ENCODE data around the gene CYREN.
"Not testable (repeated sequence)": the region's sequence is repeated elsewhere in the genome, so short reads cannot be mapped to it uniquely, and the experiment has no call there.

CYREN gene

DNA sequence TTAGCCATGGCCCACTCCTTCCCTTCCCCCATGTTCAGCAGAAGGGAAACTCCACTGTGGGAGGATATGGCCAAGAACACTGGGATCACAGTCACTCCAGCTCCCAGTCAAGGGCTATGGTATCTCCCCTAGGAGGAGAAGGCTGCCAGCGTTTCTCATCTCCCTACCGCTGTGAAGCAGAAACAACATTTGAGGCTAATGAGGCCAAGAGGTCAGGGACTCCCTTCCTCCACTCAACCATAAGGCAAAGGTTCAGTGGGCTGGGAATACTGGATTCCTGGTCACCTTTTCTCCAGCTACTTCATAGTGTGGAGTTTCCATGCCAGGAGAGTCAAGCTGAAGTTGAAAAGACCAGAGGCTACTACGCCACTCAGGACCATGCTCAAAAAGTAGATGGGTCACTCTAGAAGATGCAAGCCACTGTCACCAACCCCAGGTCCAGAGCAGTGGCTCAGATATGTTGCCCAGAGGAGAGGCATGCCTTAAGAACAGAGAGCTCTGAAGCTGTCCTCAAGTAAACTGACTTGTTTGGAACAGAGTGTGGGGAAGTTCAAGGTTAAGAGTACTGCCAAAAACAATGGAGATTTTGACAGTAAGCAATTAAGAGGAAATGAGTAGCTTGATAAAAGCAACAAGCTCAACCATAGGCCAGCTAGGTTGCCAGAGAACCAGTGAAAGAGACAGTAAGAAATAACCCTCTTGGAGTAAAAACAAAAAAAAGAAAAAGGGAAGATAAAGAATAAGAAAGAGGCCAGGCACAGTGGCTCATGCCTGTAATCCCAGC, 26.4 kb downstream of the CYREN start:
- no peak for DNase-seq (ENCODE audit: low read depth, low spot score)
- H3K4me3 ChIP-seq (ENCODE audit: low read length) = no peak overlapping the region

DNA sequence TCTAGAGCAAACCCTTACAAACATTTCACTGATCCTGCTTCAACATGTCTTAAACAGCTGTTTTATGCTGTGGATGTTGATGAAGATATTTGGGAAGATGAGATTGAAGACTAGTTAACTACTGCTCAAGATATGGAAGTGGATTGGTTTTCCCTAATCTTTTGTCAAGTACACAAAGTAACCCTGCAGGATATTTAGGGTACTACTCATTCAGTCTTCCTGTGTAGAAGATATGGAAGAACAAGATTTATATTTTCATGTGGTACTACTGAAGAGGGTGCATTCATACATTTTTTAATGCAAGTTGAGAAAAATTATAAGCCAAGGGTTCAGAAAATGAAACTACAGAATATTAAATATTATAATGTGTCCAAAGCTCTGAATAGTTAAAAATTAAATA, 40.9 kb downstream of the CYREN start:
- no peak for DNase-seq (ENCODE audit: low read depth, low spot score)
- no peak overlapping the region for H3K4me3 ChIP-seq (ENCODE audit: low read length)

DNA sequence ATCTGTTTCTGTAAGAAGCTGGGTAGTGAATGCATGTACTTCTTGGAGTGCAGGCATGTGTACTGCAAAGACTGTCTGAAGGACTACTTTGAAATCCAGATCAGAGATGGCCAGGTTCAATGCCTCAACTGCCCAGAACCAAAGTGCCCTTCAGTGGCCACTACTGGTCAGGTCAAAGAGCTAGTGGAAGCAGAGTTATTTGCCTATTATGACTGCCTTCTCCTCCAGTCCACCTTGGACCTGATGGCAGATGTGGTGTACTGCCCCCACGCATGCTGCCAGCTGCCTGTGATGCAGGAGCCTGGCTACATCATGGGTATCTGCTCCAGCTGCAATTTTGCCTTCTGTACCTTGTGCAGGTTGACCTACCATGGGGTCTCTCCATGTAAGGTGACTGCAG, 41.6 kb downstream of the CYREN start:
- H3K4me3 ChIP-seq (ENCODE audit: low read length) = no peak overlapping the region
- DNase-seq (ENCODE audit: low read depth, low spot score) = no peak

DNA sequence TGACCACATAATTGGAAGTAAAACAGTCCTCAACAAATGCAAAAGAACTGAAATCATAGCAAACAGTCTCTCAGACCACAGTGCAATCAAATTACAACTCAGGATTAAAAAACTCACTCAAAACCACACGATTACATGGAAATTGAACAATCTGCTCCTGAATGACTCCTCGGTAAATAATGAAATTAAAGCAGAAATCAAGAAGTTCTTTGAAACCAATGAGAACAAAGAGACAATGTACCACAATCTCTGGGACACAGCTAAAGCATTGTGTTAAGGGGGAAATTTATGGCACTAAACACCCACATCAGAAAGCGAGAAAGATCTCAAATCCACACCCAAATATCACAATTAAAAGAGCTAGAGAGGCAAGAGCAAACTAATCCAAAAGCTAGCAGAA, 45.9 kb downstream of the CYREN start:
- DNase-seq (ENCODE audit: low read depth, low spot score); H3K4me3 ChIP-seq (ENCODE audit: low read length): not testable (repeated sequence)

DNA sequence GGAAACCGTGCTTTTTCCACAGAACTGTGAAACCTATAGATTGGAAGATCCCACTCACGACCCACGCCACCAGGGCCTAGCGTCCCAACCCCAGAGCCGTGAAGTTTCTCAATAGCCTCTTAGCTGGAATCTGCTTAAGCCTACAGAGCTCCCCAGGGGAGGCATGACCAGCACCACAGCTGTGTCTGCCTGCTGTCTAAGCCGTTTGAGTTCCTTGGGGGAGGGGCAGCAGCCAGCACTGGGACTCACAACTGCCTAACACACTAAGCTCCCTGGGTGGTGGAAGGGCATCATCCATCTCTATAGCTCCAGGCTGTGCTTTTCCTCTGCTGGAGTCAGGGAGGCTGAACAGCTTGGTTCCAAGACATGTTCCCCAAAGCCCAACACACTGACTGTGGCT, 48.6 kb downstream of the CYREN start:
- H3K4me3 ChIP-seq (ENCODE audit: low read length) = no peak overlapping the region
- no peak for DNase-seq (ENCODE audit: low read depth, low spot score)

DNA sequence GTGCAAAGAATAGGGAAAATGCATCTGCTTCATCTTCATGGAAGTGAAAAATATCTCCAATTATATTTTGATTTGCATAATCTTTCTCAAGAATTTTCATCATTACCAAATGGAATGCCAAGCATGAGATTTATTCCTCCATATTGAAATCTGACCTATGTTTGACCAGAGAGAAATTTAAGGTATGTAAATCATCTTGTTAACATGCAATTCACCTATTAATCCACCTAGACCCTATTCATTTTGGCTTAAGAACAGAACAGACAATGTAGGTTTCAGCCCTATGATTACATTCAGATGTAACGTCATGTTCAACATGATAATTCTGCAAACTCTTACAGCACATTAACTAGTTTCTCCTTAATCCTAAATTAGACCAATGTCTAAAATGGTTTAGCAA, 53.4 kb downstream of the CYREN start:
- no peak for DNase-seq (ENCODE audit: low read depth, low spot score)

More for the DNA sequence above, 53.4 kb downstream of the CYREN start:
- no peak overlapping the region for H3K4me3 ChIP-seq (ENCODE audit: low read length)

Data from Jurkat, Clone E6-1 (cell line).